Posterior vena cava (tissue), 2 donors: ENCODE measurements around the gene DNAAF5. TPM values are rescaled to one million over a fixed set of nuclear protein-coding genes. Genes with fewer than 3 reads are reported as not detected.

Source experiments
- DNase-seq: peaks from one replicate; pipeline ENCODE4 v3.0.0-alpha.2; 2020; ENCODE audit warnings: low spot score
- intact Hi-C, 2 donors: fragments of 100-400 bp; cut with DNase I; formaldehyde crosslinking; loops; one replicate each; pipeline versions ENCODE4 v1.14.1 to v1.14.2; 2022 to 2023
- long read RNA-seq, 2 donors: library from polyadenylated mRNA; unstranded; transcript quantifications; one replicate each; pipeline ENCODE4 v2.0.0, GENCODE V29; 2020 to 2021
- total RNA-seq, 2 donors: library from RNA; stranded (reverse); fragmentation: NEBNext Ultra II Directional; extraction: Animal tissue kit (Norgen Biotek cat#: 25700); gene quantifications; one replicate each; pipeline ENCODE4 v1.2.1, GENCODE V29; 2021
- donor health status: DM: yes; HTN: yes; CAD: no.
- donor health status: DM: yes; HTN: yes; CAD: no.

DNAAF5 gene
- 10 to 100 TPM; 12.6 to 16.9 TPM for total RNA-seq
- long read RNA-seq, donor 1, partial matches to known transcripts, result 1 of 12 reads
- long read RNA-seq, donor 1, other reads (novel, unspliced or antisense), result 7 of 12 reads
- long read RNA-seq, donor 2, partial matches to known transcripts, result 3 of 12 reads
- long read RNA-seq, donor 2, other reads (novel, unspliced or antisense), result 8 of 12 reads

- peak; percentile 96 for DNase-seq
- intact Hi-C loops, result no loop called here
Observed at GRCh38 chr7:726084-726853, at the start of gene DNAAF5. Gene DNAAF5 (plus strand): TSS chr7:726699. CDS start chr7:726721, 22 bp downstream.

- DNase-seq, result peak; percentile 41
Observed at GRCh38 chr7:676972-677385, 49.5 kb upstream of the DNAAF5 start.

DNA sequence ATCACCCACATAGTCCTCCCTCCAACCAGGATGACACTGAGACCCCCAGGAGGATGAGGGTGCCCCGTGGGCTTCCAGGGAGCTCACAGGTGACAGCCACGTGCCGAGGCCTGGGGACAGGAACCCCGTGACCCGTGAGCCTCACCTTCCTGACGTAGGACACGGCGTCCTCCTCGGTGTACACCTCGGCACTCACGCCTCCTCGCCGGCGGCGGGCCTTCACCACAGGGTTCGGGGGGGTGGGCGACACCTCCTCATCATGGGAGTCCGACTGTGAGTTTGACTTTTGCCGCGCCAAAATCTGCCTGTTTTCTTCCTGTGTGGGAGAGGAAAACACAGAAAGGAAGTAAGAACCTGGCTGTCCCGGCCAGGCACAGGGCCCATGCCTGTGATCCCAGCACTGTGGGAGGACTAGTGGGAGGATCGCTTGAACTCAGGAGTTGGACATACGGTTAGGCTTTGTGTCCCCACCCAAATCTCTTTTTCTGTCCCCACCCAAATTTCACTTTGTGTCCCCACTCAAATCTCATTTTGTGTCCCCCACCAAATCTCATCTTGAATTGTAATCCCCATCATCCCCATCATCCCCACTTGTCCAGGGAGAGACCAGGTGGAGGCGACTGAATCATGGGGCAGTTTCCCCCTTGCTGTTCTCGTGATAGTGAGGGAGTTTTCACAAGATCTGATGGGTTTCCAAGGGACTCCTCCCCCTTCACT, 45.9 kb upstream of the DNAAF5 start:
- peak; percentile 72 for DNase-seq
- intact Hi-C loops, result no loop called here

More at GRCh38 chr7:676972-677385, 49.5 kb upstream of the DNAAF5 start:
- intact Hi-C loops, result no loop called here

GRCh38 chr7:681551-682307, 44.8 kb upstream of the DNAAF5 start:
- intact Hi-C loops, result no loop called here
- DNase-seq, result peak; percentile 58

GRCh38 chr7:682810-683209, 43.7 kb upstream of the DNAAF5 start:
- intact Hi-C loops, result no loop called here
- DNase-seq, result peak; percentile 74

- intact Hi-C loops, result no loop called here
- peak; percentile 55 for DNase-seq
Observed at GRCh38 chr7:683526-684205, 42.8 kb upstream of the DNAAF5 start.

GRCh38 chr7:684416-684815, 42.1 kb upstream of the DNAAF5 start:
- intact Hi-C loops, result no loop called here
- DNase-seq, result peak; percentile 52

DNA sequence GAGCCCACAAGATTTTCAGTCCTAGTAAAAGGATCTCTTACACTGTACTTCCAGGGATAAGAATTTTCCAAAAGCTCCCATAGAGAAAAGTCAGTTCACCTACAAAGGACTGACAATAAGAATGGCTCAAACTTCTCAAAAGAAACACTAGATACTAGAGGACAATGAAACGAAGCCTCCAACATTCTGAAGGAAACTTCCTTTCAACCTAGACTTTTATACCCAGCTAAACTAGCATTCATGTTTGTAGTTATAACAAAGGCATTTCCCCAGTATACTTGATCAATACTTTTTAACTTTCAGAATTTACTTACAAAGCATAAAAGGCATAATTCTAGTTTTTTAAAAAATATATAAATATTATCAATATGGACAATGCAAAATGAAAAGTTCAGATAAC, 41.0 kb upstream of the DNAAF5 start:
- intact Hi-C loops, result no loop called here
- no peak for DNase-seq

DNA sequence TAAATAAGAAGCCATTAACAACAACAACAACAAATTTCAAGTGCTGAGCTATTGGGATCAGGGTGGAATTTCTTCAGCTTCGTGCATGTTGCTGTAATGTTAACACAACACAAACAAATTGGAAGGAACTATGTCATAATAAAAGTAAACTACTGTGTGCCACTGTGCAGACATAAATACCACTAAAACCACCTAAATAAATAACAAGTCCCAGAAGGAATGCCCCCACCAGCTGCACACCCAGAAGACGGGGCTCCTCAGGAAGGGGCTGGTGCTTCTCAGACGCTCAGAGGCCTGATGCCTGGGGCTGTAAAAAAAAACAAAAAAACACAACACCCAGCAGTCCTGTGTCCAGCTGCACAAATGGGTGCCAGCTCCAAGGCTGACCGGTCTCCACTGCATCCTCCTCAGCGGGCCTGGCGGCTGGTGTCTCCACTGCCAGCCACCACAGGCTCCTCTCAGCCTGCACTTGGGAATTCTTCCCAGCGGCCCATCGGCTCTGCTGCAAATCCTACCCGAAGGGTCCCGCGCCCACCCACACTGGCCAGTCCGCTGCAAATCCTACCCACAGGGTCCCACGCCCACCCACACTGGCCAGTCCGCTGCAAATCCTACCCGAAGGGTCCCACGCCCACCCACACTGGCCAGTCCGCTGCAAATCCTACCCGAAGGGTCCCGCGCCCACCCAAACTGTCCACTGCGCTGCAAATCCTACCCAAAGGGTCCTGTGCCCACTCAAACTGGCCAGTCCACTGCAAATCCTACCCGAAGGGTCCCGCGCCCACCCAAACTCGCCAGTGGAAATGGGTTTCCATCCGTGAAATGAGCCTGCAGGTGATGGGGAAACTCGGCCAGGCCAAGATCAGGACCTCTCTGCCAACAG, 35.8 kb upstream of the DNAAF5 start:
- intact Hi-C loops, result no loop called here
- DNase-seq, result peak; percentile 29

GRCh38 chr7:691361-692045, 35.0 kb upstream of the DNAAF5 start:
- intact Hi-C loops, result no loop called here
- DNase-seq, result peak; percentile 66

GRCh38 chr7:693280-693679, 33.2 kb upstream of the DNAAF5 start:
- intact Hi-C loops, result no loop called here
- DNase-seq, result peak; percentile 70

DNA sequence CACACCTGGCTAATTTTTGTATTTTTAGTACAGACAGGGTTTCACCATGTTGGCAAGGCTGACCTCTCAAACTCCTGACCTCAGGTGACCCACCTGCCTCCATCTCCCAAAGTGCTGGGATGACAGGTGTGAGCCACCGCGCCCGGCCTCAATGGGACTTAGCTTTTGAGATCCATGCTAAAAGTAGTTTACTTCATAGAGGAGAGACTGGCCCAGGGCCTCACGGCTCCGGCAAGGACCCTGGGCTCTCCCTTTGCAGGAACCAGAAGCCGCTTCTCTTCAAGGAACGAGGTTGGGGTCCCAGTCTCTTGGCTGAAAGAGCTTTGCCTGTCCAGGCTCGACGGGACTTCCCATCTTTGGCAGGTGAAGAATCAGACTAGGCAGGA, 30.1 kb upstream of the DNAAF5 start:
- intact Hi-C loops, result no loop called here
- DNase-seq, result peak; percentile 47

DNA sequence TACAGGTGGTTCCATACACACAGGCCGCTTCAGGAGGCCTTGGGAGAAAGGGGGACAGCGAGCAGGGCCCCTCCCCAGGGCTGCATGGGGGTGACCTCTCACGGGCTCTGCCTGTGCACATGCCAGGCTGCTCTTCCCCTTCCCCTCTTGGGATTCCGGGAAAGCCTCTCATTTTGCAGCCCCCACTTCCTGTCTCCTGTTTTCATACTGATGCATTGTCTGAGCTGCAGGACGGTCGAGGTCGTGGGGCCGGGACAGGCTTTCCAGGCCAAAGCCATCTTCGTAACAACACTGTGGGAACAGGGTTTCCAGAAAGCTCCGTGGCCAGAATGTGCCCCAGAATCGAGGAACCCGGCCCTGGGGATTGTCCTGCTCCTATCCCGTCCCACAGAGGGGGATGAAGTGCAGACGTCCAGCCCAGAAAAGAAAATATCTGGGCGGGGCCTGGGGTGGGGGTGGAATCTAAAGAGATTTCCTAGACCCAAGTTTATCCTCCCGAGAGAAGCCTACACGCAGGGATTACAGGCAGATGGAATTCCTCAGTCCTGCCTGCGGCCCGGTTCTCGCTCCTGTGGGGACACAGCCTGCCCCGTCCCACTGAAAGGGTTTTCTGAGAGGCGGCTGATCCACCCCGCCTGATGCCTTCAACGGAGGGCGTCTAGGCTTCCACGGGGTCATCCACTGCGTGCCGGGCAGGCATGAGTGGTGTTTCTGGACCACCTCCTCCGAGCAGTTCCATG, 29.5 kb upstream of the DNAAF5 start:
- peak; percentile 66 for DNase-seq
- intact Hi-C loops, result no loop called here

- DNase-seq, result peak; percentile 69
- intact Hi-C loops, result no loop called here
Observed at GRCh38 chr7:698515-699475, 27.7 kb upstream of the DNAAF5 start.

DNA sequence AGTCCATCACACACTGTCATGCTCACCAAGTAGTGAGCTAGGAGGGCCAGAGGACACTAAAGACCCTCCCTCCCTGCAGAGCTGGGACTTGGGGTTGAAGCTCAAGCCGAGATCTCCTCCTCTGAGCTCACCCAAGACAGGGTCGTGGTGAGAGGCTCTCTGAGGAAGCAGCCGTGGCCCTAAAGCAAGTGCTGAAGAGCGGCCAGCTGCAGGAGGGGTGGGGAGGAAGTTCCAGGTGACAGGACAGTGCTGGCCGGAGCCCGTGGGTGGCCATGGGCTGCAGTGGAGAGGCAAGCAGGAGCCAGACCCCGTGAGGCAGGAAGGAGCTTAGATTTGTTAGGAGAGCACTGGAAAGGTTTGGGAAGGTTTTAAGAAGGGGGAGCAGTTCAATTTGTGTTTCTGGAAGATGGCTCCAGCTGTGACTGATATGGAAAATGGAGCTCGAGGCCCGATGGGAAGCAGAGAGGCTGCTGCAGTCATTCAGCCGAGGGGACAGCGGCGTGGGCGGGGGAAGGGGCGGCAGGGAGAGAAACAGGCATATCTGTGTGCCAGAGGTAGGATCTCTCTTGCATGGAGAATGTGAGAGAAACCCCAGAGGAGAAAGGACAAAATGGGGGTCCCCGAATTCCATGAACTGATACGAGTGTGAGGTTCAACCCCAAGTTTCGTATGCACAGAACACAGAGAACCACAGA, 26.9 kb upstream of the DNAAF5 start:
- peak; percentile 48 for DNase-seq
- intact Hi-C loops, result no loop called here
